GM12878 (cell line): ENCODE data around the gene TRIM38. TPM values are rescaled to one million over a fixed set of nuclear protein-coding genes. Genes with fewer than 3 reads are reported as not detected.

ENCODE experiments used
- ATF2 ChIP-seq: IDR thresholded peaks from 2 replicates; pipeline ENCODE4 v1.6.1; 2012; ENCODE audit warnings: low read length, inconsistent platforms
- BHLHE40 ChIP-seq, 2 experiments: fragments of 450-650 bp in 1 of 2; IDR thresholded peaks; 2 replicates each; pipeline ENCODE4 v1.6.1; 2011 to 2017; ENCODE audit warnings: low read depth in 2 of 2, borderline replicate concordance in 1 of 2, improper control_type of control experiment in 1 of 2, low read length in 1 of 2, mild to moderate bottlenecking in 1 of 2
- BRCA1 ChIP-seq: IDR thresholded peaks from 2 replicates; pipeline ENCODE4 v1.6.1; 2011; ENCODE audit warnings: low read depth, low read length, improper control_type of control experiment
- CEBPB ChIP-seq, 2 experiments: fragments of 150-350 bp in 1 of 2; IDR thresholded peaks; 2 replicates each; pipeline ENCODE4 v1.6.1; 2012 to 2014; ENCODE audit warnings: low read depth in 2 of 2, low read length in 2 of 2, borderline replicate concordance in 1 of 2, inconsistent platforms in 1 of 2
- CUX1 ChIP-seq: IDR thresholded peaks from 2 replicates; pipeline ENCODE4 v1.6.1; 2012; ENCODE audit warnings: improper control_type of control experiment, low read depth, low read length; ENCODE audit not compliant: insufficient replicate concordance
- EGR1 ChIP-seq, 2 experiments: IDR thresholded peaks; 1 replicate in 1 of 2; 2 replicates in 1 of 2; pipeline ENCODE4 v1.6.1; 2011 to 2012; ENCODE audit warnings: low read depth in 2 of 2, low read length in 2 of 2, borderline replicate concordance in 1 of 2, mild to moderate bottlenecking in 1 of 2, moderate library complexity in 1 of 2
- GABPA ChIP-seq: IDR thresholded peaks from 2 replicates; pipeline ENCODE4 v1.6.1; 2014; ENCODE audit warnings: antibody characterized with exemption, low read depth, mild to moderate bottlenecking, inconsistent platforms
- MTA2 ChIP-seq: fragments of 450-650 bp; IDR thresholded peaks from 2 replicates; pipeline ENCODE4 v1.6.1; 2016; ENCODE audit warnings: low read depth, mild to moderate bottlenecking, moderate library complexity
- NFXL1 ChIP-seq: fragments of 450-650 bp; IDR thresholded peaks from 2 replicates; pipeline ENCODE4 v1.6.1; 2017; ENCODE audit warnings: antibody characterized with exemption, mild to moderate bottlenecking, borderline replicate concordance
- NR2F1 ChIP-seq: fragments of 450-650 bp; conservative IDR thresholded peaks from 2 replicates; pipeline ENCODE4 v1.6.1; 2017; ENCODE audit warnings: mild to moderate bottlenecking
- PAX8 ChIP-seq: fragments of 450-650 bp; IDR thresholded peaks from 2 replicates; pipeline ENCODE4 v1.6.1; 2017; ENCODE audit warnings: mild to moderate bottlenecking, moderate library complexity
- PKNOX1 ChIP-seq: fragments of 450-650 bp; IDR thresholded peaks from 2 replicates; pipeline ENCODE4 v1.6.1; 2016; ENCODE audit warnings: mild to moderate bottlenecking
- SUPT20H ChIP-seq: IDR thresholded peaks from 2 replicates; pipeline ENCODE4 v1.6.1; 2011; ENCODE audit warnings: low read depth, mild to moderate bottlenecking, low read length, moderate library complexity, borderline replicate concordance; ENCODE audit not compliant: control insufficient read depth
- TARDBP ChIP-seq: IDR thresholded peaks from 2 replicates; pipeline ENCODE4 v1.6.1; 2016; ENCODE audit warnings: borderline replicate concordance
- TCF12 ChIP-seq: IDR thresholded peaks from 2 replicates; pipeline ENCODE4 v1.6.1; 2011; ENCODE audit warnings: low read depth, mild to moderate bottlenecking, low read length
- ZNF592 ChIP-seq: fragments of 450-650 bp; IDR thresholded peaks from 2 replicates; pipeline ENCODE4 v1.6.1; 2017; ENCODE audit warnings: mild to moderate bottlenecking, moderate library complexity
- polyA plus RNA-seq, 11 experiments: library from polyadenylated mRNA; depleted of rRNA in 4 of 11; unstranded in 6 of 11; stranded (reverse) in 5 of 11; fragments of >200 nt; fragmentation: Nextera tagmentation in 4 of 11; fragmentation: Illumina TruSeq in 1 of 11; extraction: Ambion mirVana in 4 of 11; extraction: Trizol in 1 of 11; gene quantifications; 1 replicate in 1 of 11; 2 replicates in 10 of 11; pipeline versions ENCODE4 v1.2.1 to v1.2.3, GENCODE V29; 2011 to 2016; ENCODE audit warnings: inconsistent platforms in 2 of 11, missing spikeins in 2 of 11, low read depth in 1 of 11
- total RNA-seq, 4 experiments: library from RNA; depleted of rRNA in 3 of 4; stranded (reverse); fragments of >200 nt in 3 of 4; fragmentation: Illumina TruSeq in 1 of 4; extraction: Trizol in 1 of 4; gene quantifications; 2 replicates each; pipeline versions ENCODE4 v1.2.1 to v1.2.3, GENCODE V29; 2013 to 2021

The TRIM38 gene
- total and polyA plus RNA-seq, 10 of the 15 experiments (the other 5 are each of a cell fraction or from before 2014, with no cell fraction given) = 4.5 to 14.7 (median 11.1) TPM

- TF ChIP-seq ZNF592 (peak; percentile 92), CEBPB (IDR thresholded peaks at IDR 0.05; ENCODE audit: borderline replicate concordance in 1 of 2, low read depth in 2 of 2, low read length in 2 of 2) (no peak), EGR1 (IDR thresholded peaks at IDR 0.05; ENCODE audit: borderline replicate concordance in 1 of 2, low read depth in 2 of 2, low read length in 2 of 2) (no peak), NFXL1 (no peak), SUPT20H (no peak), BHLHE40 (IDR thresholded peaks at IDR 0.05; ENCODE audit: borderline replicate concordance in 1 of 2, low read depth in 2 of 2, low read length in 1 of 2) (peak; percentile 37 to 77; a peak in 3 of 4 replicates), MTA2 (no peak), ATF2 (no peak), TCF12 (peak; percentile 92), CUX1 (no peak), GABPA (no peak), NR2F1 (peak; percentile 28; the same call in 1 of the 2 replicates), BRCA1 (0 out of 2 replicates have a peak, but pooled peaks have one; percentile 15), PAX8 (no peak), TARDBP (peak; percentile 34; the same call in 1 of the 2 replicates), PKNOX1 (no peak)
Observed at GRCh38 chr6:25992413-25993340, 30.1 kb downstream of the TRIM38 start (continued).
